GM23338 (cell line): ENCODE results near the gene TANC2.

Source experiments
- CREB1 ChIP-seq: fragments of 250-450 bp; sonication (Bioruptor Pico); IDR thresholded peaks from 2 replicates; pipeline ENCODE4 v1.5.0; 2020; ENCODE audit warnings: low read depth, mild to moderate bottlenecking, moderate library complexity
- EZH2 ChIP-seq: fragments of 200-600 bp; sonication (generic); IDR thresholded peaks from one replicate; pipeline ENCODE4 v1.8.0; 2017; ENCODE audit warnings: antibody characterized with exemption, mild to moderate bottlenecking, low read depth; ENCODE audit not compliant: unreplicated experiment
- EZH2phosphoT487 ChIP-seq: fragments of 200-600 bp; sonication (generic); IDR thresholded peaks from one replicate; pipeline ENCODE4 v1.8.1; 2018; ENCODE audit warnings: antibody characterized with exemption; ENCODE audit not compliant: unreplicated experiment
- JUNB ChIP-seq: IDR thresholded peaks from one replicate; pipeline ENCODE4 v1.6.1; 2016; ENCODE audit warnings: antibody characterized with exemption; ENCODE audit not compliant: unreplicated experiment
- NANOG ChIP-seq: IDR thresholded peaks from 2 replicates; pipeline ENCODE4 v1.6.1; 2016; ENCODE audit warnings: antibody characterized with exemption, borderline replicate concordance
- POLR2AphosphoS5 ChIP-seq: IDR thresholded peaks from 2 replicates; pipeline ENCODE4 v1.6.1; 2016; ENCODE audit warnings: antibody characterized with exemption, low read depth
- STAT1 ChIP-seq: IDR thresholded peaks from one replicate; pipeline ENCODE4 v1.6.1; 2016; ENCODE audit warnings: antibody characterized with exemption; ENCODE audit not compliant: unreplicated experiment
- ZNF114 ChIP-seq: fragments of 250-450 bp; sonication (Bioruptor Pico); IDR thresholded peaks from 2 replicates; pipeline ENCODE4 v1.5.0; 2020; ENCODE audit warnings: mild to moderate bottlenecking, moderate library complexity
- ZNF331 ChIP-seq: fragments of 250-450 bp; sonication (Bioruptor Pico); IDR thresholded peaks from 2 replicates; pipeline ENCODE4 v1.5.0; 2020; ENCODE audit warnings: low read depth, mild to moderate bottlenecking, moderate library complexity
- TF ChIP-seq, protein P1 (sequence below), 2 experiments: fragments of 200-600 bp in 1 of 2; sonication (generic) in 1 of 2; conservative IDR thresholded peaks; 2 replicates each; pipeline versions ENCODE4 v1.5.1 to v1.6.1; 2016 to 2017; ENCODE audit warnings: antibody characterized with exemption in 2 of 2, low read depth in 2 of 2, mild to moderate bottlenecking in 2 of 2, moderate library complexity in 1 of 2
- TF ChIP-seq, protein P2 (sequence below): IDR thresholded peaks from one replicate; pipeline ENCODE4 v1.6.1; 2018; ENCODE audit warnings: antibody characterized with exemption; ENCODE audit not compliant: unreplicated experiment
- TF ChIP-seq, protein P3 (sequence below): IDR thresholded peaks from 2 replicates; pipeline ENCODE4 v1.6.1; 2016; ENCODE audit warnings: antibody characterized with exemption
- TF ChIP-seq, protein P4 (sequence below): fragments of 250-450 bp; sonication (Bioruptor Pico); IDR thresholded peaks from 2 replicates; pipeline ENCODE4 v1.5.0; 2020; ENCODE audit warnings: mild to moderate bottlenecking, moderate library complexity

DNA sequence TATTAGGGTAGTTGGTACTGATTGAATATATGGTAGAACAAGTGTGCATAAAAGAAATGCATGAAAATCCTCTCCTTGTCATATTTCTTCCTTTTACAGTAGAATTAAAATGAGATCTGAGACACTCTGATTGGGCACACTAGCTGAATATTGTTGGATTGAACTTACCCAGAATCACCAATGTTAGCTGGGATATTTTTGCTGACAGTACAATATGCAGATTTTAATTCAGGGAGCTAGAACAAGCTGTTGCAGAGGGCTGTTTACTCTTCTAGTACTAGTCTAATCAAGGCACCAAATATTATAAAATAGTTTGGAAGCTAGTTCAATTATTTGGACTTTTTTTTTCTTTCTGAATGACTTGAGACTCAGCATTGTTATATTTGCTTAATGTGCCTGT lies 4.6 kb downstream of the TANC2 start:
- TF ChIP-seq, protein P1, sequence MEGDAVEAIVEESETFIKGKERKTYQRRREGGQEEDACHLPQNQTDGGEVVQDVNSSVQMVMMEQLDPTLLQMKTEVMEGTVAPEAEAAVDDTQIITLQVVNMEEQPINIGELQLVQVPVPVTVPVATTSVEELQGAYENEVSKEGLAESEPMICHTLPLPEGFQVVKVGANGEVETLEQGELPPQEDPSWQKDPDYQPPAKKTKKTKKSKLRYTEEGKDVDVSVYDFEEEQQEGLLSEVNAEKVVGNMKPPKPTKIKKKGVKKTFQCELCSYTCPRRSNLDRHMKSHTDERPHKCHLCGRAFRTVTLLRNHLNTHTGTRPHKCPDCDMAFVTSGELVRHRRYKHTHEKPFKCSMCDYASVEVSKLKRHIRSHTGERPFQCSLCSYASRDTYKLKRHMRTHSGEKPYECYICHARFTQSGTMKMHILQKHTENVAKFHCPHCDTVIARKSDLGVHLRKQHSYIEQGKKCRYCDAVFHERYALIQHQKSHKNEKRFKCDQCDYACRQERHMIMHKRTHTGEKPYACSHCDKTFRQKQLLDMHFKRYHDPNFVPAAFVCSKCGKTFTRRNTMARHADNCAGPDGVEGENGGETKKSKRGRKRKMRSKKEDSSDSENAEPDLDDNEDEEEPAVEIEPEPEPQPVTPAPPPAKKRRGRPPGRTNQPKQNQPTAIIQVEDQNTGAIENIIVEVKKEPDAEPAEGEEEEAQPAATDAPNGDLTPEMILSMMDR (conservative IDR thresholded peaks at IDR 0.05; ENCODE audit: low read depth in 2 of 2), result no peak
- TF ChIP-seq ZNF114 (CRISPR knock-in tag) (no peak), POLR2AphosphoS5 (no peak), CREB1 (no peak), EZH2 (no peak), EZH2phosphoT487 (no peak), STAT1 (no peak), JUNB (no peak), NANOG (no peak), ZNF331 (no peak)
- TF ChIP-seq, protein P2, sequence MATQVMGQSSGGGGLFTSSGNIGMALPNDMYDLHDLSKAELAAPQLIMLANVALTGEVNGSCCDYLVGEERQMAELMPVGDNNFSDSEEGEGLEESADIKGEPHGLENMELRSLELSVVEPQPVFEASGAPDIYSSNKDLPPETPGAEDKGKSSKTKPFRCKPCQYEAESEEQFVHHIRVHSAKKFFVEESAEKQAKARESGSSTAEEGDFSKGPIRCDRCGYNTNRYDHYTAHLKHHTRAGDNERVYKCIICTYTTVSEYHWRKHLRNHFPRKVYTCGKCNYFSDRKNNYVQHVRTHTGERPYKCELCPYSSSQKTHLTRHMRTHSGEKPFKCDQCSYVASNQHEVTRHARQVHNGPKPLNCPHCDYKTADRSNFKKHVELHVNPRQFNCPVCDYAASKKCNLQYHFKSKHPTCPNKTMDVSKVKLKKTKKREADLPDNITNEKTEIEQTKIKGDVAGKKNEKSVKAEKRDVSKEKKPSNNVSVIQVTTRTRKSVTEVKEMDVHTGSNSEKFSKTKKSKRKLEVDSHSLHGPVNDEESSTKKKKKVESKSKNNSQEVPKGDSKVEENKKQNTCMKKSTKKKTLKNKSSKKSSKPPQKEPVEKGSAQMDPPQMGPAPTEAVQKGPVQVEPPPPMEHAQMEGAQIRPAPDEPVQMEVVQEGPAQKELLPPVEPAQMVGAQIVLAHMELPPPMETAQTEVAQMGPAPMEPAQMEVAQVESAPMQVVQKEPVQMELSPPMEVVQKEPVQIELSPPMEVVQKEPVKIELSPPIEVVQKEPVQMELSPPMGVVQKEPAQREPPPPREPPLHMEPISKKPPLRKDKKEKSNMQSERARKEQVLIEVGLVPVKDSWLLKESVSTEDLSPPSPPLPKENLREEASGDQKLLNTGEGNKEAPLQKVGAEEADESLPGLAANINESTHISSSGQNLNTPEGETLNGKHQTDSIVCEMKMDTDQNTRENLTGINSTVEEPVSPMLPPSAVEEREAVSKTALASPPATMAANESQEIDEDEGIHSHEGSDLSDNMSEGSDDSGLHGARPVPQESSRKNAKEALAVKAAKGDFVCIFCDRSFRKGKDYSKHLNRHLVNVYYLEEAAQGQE, result no peak
- TF ChIP-seq, protein P3, sequence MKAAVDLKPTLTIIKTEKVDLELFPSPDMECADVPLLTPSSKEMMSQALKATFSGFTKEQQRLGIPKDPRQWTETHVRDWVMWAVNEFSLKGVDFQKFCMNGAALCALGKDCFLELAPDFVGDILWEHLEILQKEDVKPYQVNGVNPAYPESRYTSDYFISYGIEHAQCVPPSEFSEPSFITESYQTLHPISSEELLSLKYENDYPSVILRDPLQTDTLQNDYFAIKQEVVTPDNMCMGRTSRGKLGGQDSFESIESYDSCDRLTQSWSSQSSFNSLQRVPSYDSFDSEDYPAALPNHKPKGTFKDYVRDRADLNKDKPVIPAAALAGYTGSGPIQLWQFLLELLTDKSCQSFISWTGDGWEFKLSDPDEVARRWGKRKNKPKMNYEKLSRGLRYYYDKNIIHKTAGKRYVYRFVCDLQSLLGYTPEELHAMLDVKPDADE, result no peak
- TF ChIP-seq, protein P4, sequence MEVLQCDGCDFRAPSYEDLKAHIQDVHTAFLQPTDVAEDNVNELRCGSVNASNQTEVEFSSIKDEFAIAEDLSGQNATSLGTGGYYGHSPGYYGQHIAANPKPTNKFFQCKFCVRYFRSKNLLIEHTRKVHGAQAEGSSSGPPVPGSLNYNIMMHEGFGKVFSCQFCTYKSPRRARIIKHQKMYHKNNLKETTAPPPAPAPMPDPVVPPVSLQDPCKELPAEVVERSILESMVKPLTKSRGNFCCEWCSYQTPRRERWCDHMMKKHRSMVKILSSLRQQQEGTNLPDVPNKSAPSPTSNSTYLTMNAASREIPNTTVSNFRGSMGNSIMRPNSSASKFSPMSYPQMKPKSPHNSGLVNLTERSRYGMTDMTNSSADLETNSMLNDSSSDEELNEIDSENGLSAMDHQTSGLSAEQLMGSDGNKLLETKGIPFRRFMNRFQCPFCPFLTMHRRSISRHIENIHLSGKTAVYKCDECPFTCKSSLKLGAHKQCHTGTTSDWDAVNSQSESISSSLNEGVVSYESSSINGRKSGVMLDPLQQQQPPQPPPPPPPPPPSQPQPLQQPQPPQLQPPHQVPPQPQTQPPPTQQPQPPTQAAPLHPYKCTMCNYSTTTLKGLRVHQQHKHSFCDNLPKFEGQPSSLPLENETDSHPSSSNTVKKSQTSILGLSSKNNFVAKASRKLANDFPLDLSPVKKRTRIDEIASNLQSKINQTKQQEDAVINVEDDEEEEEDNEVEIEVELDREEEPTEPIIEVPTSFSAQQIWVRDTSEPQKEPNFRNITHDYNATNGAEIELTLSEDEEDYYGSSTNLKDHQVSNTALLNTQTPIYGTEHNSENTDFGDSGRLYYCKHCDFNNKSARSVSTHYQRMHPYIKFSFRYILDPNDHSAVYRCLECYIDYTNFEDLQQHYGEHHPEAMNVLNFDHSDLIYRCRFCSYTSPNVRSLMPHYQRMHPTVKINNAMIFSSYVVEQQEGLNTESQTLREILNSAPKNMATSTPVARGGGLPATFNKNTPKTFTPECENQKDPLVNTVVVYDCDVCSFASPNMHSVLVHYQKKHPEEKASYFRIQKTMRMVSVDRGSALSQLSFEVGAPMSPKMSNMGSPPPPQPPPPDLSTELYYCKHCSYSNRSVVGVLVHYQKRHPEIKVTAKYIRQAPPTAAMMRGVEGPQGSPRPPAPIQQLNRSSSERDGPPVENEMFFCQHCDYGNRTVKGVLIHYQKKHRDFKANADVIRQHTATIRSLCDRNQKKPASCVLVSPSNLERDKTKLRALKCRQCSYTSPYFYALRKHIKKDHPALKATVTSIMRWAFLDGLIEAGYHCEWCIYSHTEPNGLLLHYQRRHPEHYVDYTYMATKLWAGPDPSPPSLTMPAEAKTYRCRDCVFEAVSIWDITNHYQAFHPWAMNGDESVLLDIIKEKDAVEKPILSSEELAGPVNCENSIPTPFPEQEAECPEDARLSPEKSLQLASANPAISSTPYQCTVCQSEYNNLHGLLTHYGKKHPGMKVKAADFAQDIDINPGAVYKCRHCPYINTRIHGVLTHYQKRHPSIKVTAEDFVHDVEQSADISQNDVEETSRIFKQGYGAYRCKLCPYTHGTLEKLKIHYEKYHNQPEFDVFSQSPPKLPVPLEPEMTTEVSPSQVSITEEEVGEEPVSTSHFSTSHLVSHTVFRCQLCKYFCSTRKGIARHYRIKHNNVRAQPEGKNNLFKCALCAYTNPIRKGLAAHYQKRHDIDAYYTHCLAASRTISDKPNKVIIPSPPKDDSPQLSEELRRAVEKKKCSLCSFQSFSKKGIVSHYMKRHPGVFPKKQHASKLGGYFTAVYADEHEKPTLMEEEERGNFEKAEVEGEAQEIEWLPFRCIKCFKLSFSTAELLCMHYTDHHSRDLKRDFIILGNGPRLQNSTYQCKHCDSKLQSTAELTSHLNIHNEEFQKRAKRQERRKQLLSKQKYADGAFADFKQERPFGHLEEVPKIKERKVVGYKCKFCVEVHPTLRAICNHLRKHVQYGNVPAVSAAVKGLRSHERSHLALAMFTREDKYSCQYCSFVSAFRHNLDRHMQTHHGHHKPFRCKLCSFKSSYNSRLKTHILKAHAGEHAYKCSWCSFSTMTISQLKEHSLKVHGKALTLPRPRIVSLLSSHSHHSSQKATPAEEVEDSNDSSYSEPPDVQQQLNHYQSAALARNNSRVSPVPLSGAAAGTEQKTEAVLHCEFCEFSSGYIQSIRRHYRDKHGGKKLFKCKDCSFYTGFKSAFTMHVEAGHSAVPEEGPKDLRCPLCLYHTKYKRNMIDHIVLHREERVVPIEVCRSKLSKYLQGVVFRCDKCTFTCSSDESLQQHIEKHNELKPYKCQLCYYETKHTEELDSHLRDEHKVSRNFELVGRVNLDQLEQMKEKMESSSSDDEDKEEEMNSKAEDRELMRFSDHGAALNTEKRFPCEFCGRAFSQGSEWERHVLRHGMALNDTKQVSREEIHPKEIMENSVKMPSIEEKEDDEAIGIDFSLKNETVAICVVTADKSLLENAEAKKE, result no peak
